HG02884 (cell line): ENCODE data around the gene GNAT3.

Experiments
- ATAC-seq: cut with Tn5 transposase; IDR thresholded peaks from one replicate; pipeline ENCODE4 v1.9.1; 2021; ENCODE audit warnings: mild to moderate bottlenecking, moderate library complexity; ENCODE audit not compliant: unreplicated experiment

GNAT3 gene

GRCh38 chr7:80511964-80512363 lies at the start of gene GNAT3:
GNAT3 (minus strand) TSS chr7:80512064; CDS start chr7:80511926, 138 bp downstream.
- ATAC-seq = no peak

- no peak for ATAC-seq
Observed at GRCh38 chr7:80558116-80558515, 46.3 kb upstream of the GNAT3 start.

GRCh38 chr7:80552031-80552694 lies 40.3 kb upstream of the GNAT3 start:
- no peak for ATAC-seq

- ATAC-seq = no peak
Observed at GRCh38 chr7:80550005-80550404, 38.1 kb upstream of the GNAT3 start.

GRCh38 chr7:80548840-80549530 lies 37.1 kb upstream of the GNAT3 start:
- ATAC-seq = no peak

- ATAC-seq = no peak
Observed at GRCh38 chr7:80542398-80542797, 30.5 kb upstream of the GNAT3 start.

- no peak for ATAC-seq
Observed at GRCh38 chr7:80540836-80541235, 29.0 kb upstream of the GNAT3 start.

- ATAC-seq = no peak
Observed at GRCh38 chr7:80537091-80537490, 25.2 kb upstream of the GNAT3 start.

GRCh38 chr7:80536426-80536825 lies 24.6 kb upstream of the GNAT3 start:
- ATAC-seq = no peak

GRCh38 chr7:80533287-80533686 lies 21.4 kb upstream of the GNAT3 start:
- ATAC-seq = no peak

GRCh38 chr7:80532153-80532552 lies 20.3 kb upstream of the GNAT3 start:
- ATAC-seq = no peak

GRCh38 chr7:80530136-80530535 lies 18.3 kb upstream of the GNAT3 start:
- ATAC-seq = no peak

GRCh38 chr7:80529362-80529761 lies 17.5 kb upstream of the GNAT3 start:
- no peak for ATAC-seq

- no peak for ATAC-seq
Observed at GRCh38 chr7:80528689-80529088, 16.8 kb upstream of the GNAT3 start.

GRCh38 chr7:80526472-80526871 lies 14.6 kb upstream of the GNAT3 start:
- no peak for ATAC-seq

- no peak for ATAC-seq
Observed at GRCh38 chr7:80524693-80525092, 12.8 kb upstream of the GNAT3 start.

- no peak for ATAC-seq
Observed at GRCh38 chr7:80521809-80522208, 9.9 kb upstream of the GNAT3 start.

GRCh38 chr7:80520199-80520598 lies 8.3 kb upstream of the GNAT3 start:
- ATAC-seq = no peak

GRCh38 chr7:80517282-80517747 lies 5.5 kb upstream of the GNAT3 start:
- no peak for ATAC-seq

GRCh38 chr7:80515298-80515697 lies 3.4 kb upstream of the GNAT3 start:
- no peak for ATAC-seq

GRCh38 chr7:80510021-80510420 lies 1.8 kb downstream of the GNAT3 start:
- ATAC-seq = no peak

GRCh38 chr7:80508440-80508839 lies 3.4 kb downstream of the GNAT3 start:
- no peak for ATAC-seq
